A673 (cell line): ENCODE measurements around the gene NEDD4. TPM values are rescaled to one million over a fixed set of nuclear protein-coding genes. Genes with fewer than 3 reads are reported as not detected.

Experiments
- BruUV-seq: library from RNA; stranded (reverse); fragments of 400-500 nt; replicated peaks from 2 replicates; lab custom pipeline; 2021; lab: Mats Ljungman, UMichigan
- CTCF ChIA-PET: fragments of 300-600 bp; sonication (Branson Sonifier 250); formaldehyde crosslinking; loops from one replicate; lab custom pipeline; 2022; ENCODE audit warnings: antibody characterized with exemption; lab: Charles Lee
- POLR2A ChIA-PET: fragments of 300-600 bp; sonication (Branson Sonifier 250); formaldehyde crosslinking; loops from one replicate; lab custom pipeline; 2022; ENCODE audit warnings: antibody characterized with exemption; ENCODE audit not compliant: low non-redundant PET; lab: Charles Lee
- DNase-seq: peaks from one replicate; pipeline ENCODE4 v3.0.0-alpha.2; 2015; ENCODE audit warnings: low spot score
- H3K27ac ChIP-seq: fragments of 200-600 bp; sonication (generic); 2 replicates; pipeline ENCODE4 v1.5.1; 2016; ENCODE audit warnings: mixed run types, low read depth, mild to moderate bottlenecking, mixed read lengths, antibody characterized with exemption, low read length; ENCODE audit not compliant: poor library complexity, severe bottlenecking
- H3K27me3 ChIP-seq: fragments of 200-600 bp; sonication (generic); replicated peaks from 2 replicates; pipeline ENCODE4 v1.6.1; 2017; ENCODE audit warnings: mixed run types, low read depth, mild to moderate bottlenecking, mixed read lengths, antibody characterized with exemption, low read length; ENCODE audit not compliant: insufficient read depth, poor library complexity
- H3K36me3 ChIP-seq: fragments of 200-600 bp; sonication (generic); 2 replicates; pipeline ENCODE4 v1.6.1; 2016; ENCODE audit warnings: mixed run types, mild to moderate bottlenecking, mixed read lengths, antibody characterized with exemption, low read length; ENCODE audit not compliant: insufficient read depth, poor library complexity, severe bottlenecking
- H3K4me1 ChIP-seq: fragments of 200-600 bp; sonication (generic); 2 replicates; pipeline ENCODE4 v1.6.1; 2017; ENCODE audit warnings: mixed run types, mild to moderate bottlenecking, mixed read lengths, antibody characterized with exemption, low read length; ENCODE audit not compliant: insufficient read depth, poor library complexity, severe bottlenecking
- H3K4me3 ChIP-seq: fragments of 200-600 bp; sonication (generic); 2 replicates; pipeline ENCODE4 v1.5.1; 2016; ENCODE audit warnings: low read depth, mixed run types, mild to moderate bottlenecking, mixed read lengths, low read length; ENCODE audit not compliant: poor library complexity, severe bottlenecking
- H3K9me3 ChIP-seq: fragments of 200-600 bp; sonication (generic); 2 replicates; pipeline ENCODE4 v1.6.1; 2016; ENCODE audit warnings: mixed run types, low read depth, mild to moderate bottlenecking, mixed read lengths, antibody characterized with exemption, low read length; ENCODE audit not compliant: poor library complexity, severe bottlenecking
- CTCF ChIP-seq: fragments of 300-800, 200-600 bp; sonication (generic); conservative IDR thresholded peaks from 2 replicates; pipeline ENCODE4 v1.5.1; 2017; ENCODE audit warnings: low read depth, mild to moderate bottlenecking, antibody characterized with exemption, low read length, moderate library complexity, mixed read lengths
- EZH2 ChIP-seq: fragments of 200-600 bp; sonication (generic); IDR thresholded peaks from 2 replicates; pipeline ENCODE4 v1.6.1; 2017; ENCODE audit warnings: borderline replicate concordance, low read depth, mild to moderate bottlenecking, mixed read lengths, antibody characterized with exemption, low read length; ENCODE audit not compliant: poor library complexity, severe bottlenecking
- intact Hi-C: fragments of 100-400 bp; cut with micrococcal nuclease; formaldehyde crosslinking; loops from one replicate; pipeline ENCODE4 v1.10.0; 2022; ENCODE audit not compliant: unreplicated experiment
- total RNA-seq: library from RNA; stranded (reverse); gene quantifications from 2 replicates; pipeline ENCODE4 v1.2.3, GENCODE V29; 2021

The NEDD4 gene
- total RNA-seq, 1 experiment from 2014 or later = 23.1 TPM

DNA sequence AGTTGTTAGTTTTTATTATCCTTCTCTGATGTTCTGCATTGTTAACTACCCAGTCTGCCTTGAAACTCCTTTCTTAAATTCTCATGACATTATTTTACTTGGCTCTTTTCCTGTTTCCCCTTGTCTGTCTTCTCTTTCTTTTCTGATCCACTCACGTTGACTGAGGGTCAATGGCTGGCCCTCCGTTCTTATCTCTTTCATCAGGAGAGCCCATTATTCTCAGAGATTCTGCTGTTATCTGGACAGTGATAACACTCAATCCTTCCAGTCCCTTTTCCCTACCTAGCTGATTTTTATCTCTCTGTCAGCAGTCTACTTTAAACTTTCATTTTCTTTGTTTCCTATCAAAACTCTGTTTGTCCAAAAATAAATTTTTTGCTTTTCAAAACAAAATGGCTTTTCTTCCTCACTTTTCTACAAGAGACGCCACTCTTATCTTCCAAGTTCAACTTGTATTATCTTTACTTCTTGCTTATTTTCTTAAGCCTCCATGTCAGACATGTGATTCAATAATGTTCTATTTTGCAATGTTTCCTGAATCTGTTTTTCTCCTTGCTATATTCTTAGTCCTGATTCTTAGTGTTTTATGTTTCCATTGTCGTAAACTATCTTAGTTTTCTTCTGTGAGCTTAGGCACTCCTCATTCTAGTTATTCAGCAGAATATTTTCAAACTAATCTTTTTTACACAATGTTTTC is 120.2 kb downstream of the NEDD4 start:
- no peaks in the 10 kb centered on the region for H3K27me3 ChIP-seq
- H3K4me1 ChIP-seq = peaks cover 8% of the 10 kb centered on the region
- no peak for DNase-seq
- no TSS peak for BruUV-seq
- H3K27ac ChIP-seq = no peak overlapping the region
- no peak overlapping the region for H3K4me3 ChIP-seq
- intact Hi-C loops = no loop called here
- H3K36me3 ChIP-seq = no peaks in the 10 kb centered on the region
- no peaks in the 10 kb centered on the region for H3K9me3 ChIP-seq
- ChIA-PET CTCF (no interaction called here), POLR2A (no interaction called here)
- TF ChIP-seq EZH2 (no peak), CTCF (no peak)

- Histone ChIP-seq H3K27me3 (no peaks in the 10 kb centered on the region), H3K36me3 (no peaks in the 10 kb centered on the region), H3K4me1 (peaks cover 8% of the 10 kb centered on the region), H3K9me3 (no peaks in the 10 kb centered on the region), H3K27ac (no peak overlapping the region), H3K4me3 (no peak overlapping the region)
- no TSS peak for BruUV-seq
- DNase-seq = no peak
- TF ChIP-seq EZH2 (no peak), CTCF (no peak)
- ChIA-PET POLR2A (no interaction called here), CTCF (no interaction called here)
- intact Hi-C loops = no loop called here
Measured at GRCh38 chr15:55872471-55872870, 120.9 kb downstream of the NEDD4 start.

GRCh38 chr15:55869660-55870059 is 123.8 kb downstream of the NEDD4 start:
- DNase-seq = no peak
- TF ChIP-seq CTCF (no peak), EZH2 (no peak)
- BruUV-seq = no TSS peak
- H3K9me3 ChIP-seq = no peaks in the 10 kb centered on the region
- no peaks in the 10 kb centered on the region for H3K27me3 ChIP-seq
- ChIA-PET POLR2A (no interaction called here), CTCF (no interaction called here)
- no peaks in the 10 kb centered on the region for H3K36me3 ChIP-seq
- peaks cover 8% of the 10 kb centered on the region for H3K4me1 ChIP-seq
- intact Hi-C loops = no loop called here
- H3K27ac ChIP-seq = no peak overlapping the region
- no peak overlapping the region for H3K4me3 ChIP-seq
